ENCODE measurements around the gene SULF2.

The SULF2 gene

DNA sequence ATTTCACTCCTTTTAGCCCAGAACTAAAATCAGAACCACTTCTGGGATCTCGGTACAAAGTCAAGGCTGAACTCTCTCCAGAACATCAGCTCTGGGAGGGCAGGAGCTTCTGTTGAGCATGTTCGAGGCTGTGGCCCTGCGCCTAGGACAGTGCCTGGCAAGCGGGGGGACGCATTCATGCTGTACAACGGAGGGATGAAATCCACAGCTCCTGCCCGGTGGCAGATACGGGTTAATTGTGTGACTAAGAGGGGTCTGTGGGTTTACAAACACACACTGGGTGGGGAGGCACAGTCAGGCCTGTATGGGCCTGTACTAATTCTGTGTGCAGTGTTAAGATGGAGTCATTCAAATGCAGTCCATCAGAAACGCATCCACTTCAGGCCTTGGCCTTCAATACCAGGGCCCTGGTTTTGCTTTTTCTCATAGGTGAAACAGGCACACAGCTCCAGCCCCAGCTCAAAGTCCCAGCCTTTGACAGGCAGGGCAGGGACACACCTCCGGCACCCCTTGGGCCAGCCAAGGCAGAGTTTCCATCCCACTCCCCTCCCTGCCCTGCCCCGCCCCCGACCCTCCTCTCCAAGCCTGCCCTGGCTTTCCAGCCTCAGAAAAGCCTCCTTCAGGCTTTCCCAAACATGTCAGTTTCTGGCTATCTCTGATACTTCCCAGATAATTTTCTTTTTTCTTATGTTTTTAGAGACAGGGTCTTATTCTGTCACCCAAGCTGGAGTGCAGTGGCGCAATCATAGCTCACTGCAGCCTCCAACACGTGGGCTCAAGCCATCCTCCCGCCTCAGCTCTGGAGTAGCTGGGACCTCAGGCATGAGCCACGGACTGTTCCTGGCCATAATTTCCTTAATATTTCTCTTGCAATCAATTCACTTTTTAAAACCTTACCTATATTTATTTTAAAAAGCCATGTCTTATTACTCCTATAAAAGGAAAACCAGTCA lies 109.8 kb downstream of the SULF2 start:
- CTCF ChIA-PET: interaction anchor here (1.0 to 1.8 kb wide), 2 partner anchors 12 to 945 kb away, joined by 4 to 9 read pairs; no protein-coding TSS in a partner anchor
- POLR2A ChIA-PET (ENCODE audit: low non-redundant PET): no interaction called here
- TF ChIP-seq, protein P1, sequence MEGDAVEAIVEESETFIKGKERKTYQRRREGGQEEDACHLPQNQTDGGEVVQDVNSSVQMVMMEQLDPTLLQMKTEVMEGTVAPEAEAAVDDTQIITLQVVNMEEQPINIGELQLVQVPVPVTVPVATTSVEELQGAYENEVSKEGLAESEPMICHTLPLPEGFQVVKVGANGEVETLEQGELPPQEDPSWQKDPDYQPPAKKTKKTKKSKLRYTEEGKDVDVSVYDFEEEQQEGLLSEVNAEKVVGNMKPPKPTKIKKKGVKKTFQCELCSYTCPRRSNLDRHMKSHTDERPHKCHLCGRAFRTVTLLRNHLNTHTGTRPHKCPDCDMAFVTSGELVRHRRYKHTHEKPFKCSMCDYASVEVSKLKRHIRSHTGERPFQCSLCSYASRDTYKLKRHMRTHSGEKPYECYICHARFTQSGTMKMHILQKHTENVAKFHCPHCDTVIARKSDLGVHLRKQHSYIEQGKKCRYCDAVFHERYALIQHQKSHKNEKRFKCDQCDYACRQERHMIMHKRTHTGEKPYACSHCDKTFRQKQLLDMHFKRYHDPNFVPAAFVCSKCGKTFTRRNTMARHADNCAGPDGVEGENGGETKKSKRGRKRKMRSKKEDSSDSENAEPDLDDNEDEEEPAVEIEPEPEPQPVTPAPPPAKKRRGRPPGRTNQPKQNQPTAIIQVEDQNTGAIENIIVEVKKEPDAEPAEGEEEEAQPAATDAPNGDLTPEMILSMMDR (conservative IDR thresholded peaks at IDR 0.05; ENCODE audit: low read depth): no peak
- DNase-seq (ENCODE audit: low spot score): no peak
- H3K27ac ChIP-seq: peak overlapping the region; percentile 61

DNA sequence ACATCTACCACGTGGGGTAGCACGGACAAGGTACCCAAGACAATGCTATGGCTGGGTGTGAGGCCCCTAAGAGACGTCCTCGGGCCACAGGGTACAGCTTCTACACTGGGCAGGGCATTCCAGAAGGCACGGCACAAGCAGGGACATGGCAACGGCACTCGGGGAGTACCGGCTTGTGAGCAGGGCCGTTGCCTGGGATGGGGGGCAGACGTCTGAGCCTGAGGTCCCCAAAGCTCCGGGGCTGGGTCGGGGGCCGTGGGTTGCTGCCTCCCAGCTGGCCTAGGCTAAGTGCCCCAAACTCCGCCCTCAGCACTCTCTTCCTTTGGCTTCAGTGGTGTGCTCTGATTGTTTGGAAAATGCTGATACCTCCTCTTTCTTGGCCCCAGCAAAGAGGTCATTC lies 110.6 kb downstream of the SULF2 start:
- TF ChIP-seq, protein P1 (conservative IDR thresholded peaks at IDR 0.05; ENCODE audit: low read depth): no peak
- DNase-seq (ENCODE audit: low spot score): no peak
- H3K27ac ChIP-seq: peak overlapping the region; percentile 61
- POLR2A ChIA-PET (ENCODE audit: low non-redundant PET): no interaction called here
- CTCF ChIA-PET: interaction anchor here (0.7 to 1.8 kb wide), 3 partner anchors 11 to 946 kb away, joined by 4 to 9 read pairs (median 4); no protein-coding TSS in a partner anchor

DNA sequence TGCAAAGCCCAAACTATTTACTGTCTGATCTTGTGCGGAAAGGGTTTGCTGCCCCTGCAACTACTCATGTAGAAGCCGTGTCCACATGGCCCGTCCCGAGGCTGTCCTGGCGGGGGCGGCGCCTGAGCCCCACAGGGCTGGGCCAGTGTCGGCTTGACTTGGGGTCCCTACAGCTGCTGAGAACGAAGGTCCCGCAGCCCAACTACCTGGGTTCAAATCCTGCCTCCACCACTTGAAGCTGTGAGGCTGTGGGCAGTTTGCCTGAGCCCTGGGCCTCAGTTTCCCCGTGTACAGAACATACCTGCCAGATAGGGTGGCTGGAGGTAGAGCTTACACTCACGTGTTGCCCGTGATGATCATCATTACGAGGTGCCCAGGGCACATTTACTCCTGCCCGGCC lies 111.1 kb downstream of the SULF2 start:
- POLR2A ChIA-PET (ENCODE audit: low non-redundant PET): no interaction called here
- TF ChIP-seq, protein P1 (conservative IDR thresholded peaks at IDR 0.05; ENCODE audit: low read depth): no peak
- DNase-seq (ENCODE audit: low spot score): no peak
- CTCF ChIA-PET: interaction anchor here (0.7 to 1.8 kb wide), 2 partner anchors 489 to 947 kb away, joined by 4 to 9 read pairs; no protein-coding TSS in a partner anchor
- H3K27ac ChIP-seq: peak overlapping the region; percentile 61

DNA sequence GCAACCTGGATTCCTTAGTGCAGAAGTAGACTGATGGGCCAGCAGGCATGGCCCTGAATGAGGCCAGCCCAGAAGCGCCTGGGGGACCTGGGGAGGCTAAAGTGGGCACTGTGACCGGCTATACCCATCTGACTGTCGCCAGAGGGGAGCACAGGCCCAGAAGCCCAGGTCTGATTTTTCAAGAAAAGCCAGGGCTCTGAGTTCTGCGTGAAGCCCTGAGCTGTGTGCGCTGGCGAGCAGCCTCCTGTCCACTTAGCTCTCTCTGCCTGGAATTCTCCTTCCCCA lies 111.7 kb downstream of the SULF2 start:
- no peak for DNase-seq (ENCODE audit: low spot score)

DNA sequence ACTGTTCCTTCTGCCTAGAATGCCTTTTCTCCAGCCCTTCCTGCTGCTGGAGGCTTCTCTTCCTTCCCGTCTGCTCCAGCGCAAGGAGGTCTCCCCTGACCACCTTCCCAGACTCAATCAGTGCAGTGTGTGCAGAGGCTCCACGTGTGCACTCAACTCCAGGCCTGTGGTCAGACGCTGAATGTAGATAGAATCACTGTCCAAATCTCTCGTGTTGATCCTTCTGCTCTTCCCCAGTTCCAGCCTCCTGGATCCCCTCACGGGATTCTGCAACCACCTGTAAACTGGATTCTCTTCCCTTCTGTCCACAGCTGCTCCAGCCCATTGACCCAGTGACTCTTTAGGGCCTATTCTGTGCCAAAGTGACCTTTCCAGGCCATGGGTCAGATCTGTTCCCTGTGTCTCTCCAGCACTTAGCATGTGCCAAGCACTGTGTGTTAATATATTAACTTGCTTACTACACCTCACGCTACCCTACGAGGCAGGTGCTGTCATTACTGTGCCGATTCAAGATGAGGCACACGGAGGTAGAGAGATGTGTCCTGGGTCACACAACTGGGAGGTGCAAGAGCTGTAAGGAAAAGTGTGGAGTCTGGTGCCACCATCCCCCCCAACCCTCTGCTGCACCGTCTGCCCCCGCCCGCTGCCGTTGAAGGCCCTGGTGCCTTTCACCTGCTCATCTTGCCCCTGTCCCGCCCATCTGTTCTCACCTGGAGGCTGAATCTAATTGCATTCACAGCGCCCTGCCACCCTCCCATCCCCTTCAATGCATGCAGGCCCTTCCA lies 112.2 kb downstream of the SULF2 start:
- ChIA-PET CTCF (interaction anchor here (0.8 to 1.9 kb wide), 3 partner anchors 9 to 948 kb away, joined by 3 to 5 read pairs (median 4); no protein-coding TSS in a partner anchor), POLR2A (ENCODE audit: low non-redundant PET) (no interaction called here)
- DNase-seq (ENCODE audit: low spot score): no peak
- TF ChIP-seq, protein P1 (conservative IDR thresholded peaks at IDR 0.05; ENCODE audit: low read depth): no peak
- H3K27ac ChIP-seq: peak overlapping the region; percentile 61

More for the DNA sequence above, 111.7 kb downstream of the SULF2 start:
- H3K27ac ChIP-seq: peak overlapping the region; percentile 61
- ChIA-PET CTCF (interaction anchor here (0.8 to 1.8 kb wide), 2 partner anchors 460 to 947 kb away, joined by 3 to 9 read pairs; no protein-coding TSS in a partner anchor), POLR2A (ENCODE audit: low non-redundant PET) (no interaction called here)
- TF ChIP-seq, protein P1 (conservative IDR thresholded peaks at IDR 0.05; ENCODE audit: low read depth): no peak

DNA sequence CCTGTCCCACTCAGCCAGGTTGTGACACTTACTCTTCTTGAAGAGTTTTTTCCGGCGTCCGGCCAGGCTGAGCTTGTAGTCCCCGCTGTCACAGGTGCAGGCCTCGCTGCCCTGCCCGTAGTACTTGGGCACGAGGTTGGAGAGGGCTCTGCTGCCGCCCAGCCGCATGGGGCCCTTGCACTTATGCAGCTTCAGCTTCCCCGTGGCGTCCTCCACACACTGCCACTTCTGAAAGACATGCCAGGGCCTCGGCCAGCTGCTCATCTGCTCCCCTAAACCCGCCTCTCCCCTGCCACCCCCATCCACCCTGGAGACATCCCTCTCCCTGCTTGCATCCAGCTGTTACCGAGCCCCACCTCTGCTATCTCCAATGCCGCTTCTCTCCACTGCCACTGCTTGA lies 113.1 kb downstream of the SULF2 start:
- DNase-seq (ENCODE audit: low spot score): no peak
- CTCF ChIA-PET: interaction anchor here (1.2 to 1.9 kb wide), 2 partner anchors 8 to 948 kb away, joined by 4 to 5 read pairs; no protein-coding TSS in a partner anchor
- H3K27ac ChIP-seq: peak overlapping the region; percentile 61
- TF ChIP-seq, protein P1 (conservative IDR thresholded peaks at IDR 0.05; ENCODE audit: low read depth): no peak
- POLR2A ChIA-PET (ENCODE audit: low non-redundant PET): no interaction called here
